Stimulated activated CD4-positive, alpha-beta T cell treated with anti-CD3 and anti-CD28 coated beads, Interleukin-12 subunit alpha, Interleukin-12 subunit beta, amount 100 ng/mL, for 24 hours (primary cell): ENCODE measurements around the gene HIVEP3.

Experiments
- DNase-seq, 2 experiments: peaks; one replicate each; pipeline ENCODE4 v3.0.0-alpha.2; 2020; ENCODE audit warnings: low read depth in 2 of 2

The HIVEP3 gene

DNA sequence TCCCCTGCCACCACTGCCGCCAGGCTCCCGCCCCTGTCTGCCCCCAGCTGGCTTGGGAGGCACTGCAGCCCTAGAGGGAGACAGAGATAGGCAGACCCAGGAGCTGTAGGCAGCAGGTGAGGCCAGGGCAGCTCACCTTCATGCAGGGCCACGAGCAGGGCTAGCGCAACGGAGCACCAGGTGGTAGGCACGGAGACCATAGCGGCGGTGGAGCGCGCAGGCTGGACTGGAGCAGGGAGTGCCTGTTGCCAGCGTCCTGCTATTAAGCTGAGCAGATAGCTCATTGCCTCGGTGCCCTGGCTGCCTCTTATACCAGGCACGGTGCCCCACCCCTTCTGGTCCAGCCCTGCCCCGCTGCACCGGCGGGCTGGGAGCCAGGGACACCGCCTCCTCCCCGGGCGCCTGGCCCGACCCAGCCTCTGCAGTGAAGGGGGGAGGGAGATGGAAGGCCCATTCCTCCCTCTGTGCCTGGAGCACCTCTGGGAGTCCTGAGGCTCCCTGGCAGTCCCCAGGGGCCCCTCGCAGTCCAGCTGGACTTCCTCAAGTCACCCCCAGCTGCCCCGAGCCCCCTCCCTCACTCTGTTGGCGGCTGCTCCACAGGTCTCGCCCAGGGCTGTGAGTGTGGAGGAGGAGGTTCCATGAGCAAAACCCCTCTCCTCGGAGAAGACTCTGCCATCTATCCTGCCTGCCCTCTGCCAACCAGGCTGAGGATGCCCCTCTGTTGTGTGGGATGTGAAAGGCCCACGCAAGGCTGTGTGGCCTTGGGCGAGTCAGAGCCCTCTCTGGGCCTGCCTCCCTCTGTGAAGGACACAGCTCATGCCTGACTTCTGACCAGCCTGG, 434.1 kb downstream of the HIVEP3 start, which contains the start of gene EDN2:
EDN2 (minus strand) TSS at position 282 of the 840 bp plus-strand sequence; CDS start at position 200, 82 bp downstream.
- DNase-seq: no peak

DNA sequence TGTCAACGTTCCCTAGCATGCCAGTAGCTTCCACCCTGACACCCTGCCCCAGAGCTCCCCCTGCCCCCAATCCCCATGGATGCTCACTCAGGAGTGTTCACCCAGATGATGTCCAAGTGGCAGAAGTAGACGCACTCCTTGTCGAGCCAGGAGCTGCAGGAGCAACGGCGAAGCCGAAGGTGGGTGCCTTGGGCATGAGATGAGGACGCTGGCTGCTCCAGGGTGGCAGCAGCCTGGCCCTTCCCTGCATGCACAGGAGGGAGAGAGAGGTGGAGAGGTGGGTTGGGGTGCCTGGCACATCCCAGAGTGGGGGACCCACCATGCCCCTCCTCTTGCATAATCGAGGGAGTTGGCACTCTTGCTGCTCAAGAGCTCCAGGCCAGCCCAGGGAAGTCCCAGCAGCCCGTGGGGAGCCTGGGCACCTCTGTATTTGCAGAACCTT, 434.7 kb downstream of the HIVEP3 start:
- no peak for DNase-seq

DNA sequence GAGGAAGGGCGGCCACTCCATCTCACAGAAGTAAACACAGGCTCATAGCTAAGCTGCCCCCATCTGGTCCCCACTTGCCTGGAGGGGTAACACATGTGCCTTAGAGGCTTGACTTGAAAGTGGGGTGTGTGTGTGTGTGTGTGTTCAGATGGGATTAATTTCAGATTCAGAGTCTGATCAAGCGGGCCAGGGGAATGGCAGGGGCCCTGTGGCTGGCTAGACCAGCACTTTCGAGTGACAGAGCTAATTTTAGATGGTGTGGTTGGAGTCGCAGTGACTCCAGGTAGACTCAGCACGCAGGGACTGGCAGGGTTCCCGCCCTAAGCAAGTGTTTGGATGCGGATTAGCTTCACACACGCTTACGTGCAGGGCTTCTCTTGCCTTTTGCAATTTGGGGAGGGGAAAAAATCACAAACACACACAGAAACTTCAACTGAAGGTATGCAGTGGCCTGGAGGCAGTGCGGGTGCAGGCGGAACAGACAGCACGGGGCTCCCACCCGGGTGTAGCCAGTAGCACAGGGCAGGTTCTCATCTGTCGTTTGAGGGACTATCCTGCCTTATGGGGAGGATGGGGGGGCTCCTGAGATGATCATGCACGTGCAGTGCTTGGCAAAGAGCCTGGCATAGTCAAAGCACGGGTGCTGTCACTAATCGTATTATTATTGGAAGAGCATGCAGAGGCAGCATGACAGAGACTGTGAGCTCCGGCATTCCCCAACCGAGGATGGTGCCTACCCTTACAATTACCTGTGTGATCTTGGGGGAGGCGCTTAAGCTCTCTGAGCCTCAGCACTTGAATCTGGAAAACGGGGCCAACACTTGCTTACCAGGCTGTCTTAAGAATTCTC, 435.5 kb downstream of the HIVEP3 start:
- DNase-seq: no peak

DNA sequence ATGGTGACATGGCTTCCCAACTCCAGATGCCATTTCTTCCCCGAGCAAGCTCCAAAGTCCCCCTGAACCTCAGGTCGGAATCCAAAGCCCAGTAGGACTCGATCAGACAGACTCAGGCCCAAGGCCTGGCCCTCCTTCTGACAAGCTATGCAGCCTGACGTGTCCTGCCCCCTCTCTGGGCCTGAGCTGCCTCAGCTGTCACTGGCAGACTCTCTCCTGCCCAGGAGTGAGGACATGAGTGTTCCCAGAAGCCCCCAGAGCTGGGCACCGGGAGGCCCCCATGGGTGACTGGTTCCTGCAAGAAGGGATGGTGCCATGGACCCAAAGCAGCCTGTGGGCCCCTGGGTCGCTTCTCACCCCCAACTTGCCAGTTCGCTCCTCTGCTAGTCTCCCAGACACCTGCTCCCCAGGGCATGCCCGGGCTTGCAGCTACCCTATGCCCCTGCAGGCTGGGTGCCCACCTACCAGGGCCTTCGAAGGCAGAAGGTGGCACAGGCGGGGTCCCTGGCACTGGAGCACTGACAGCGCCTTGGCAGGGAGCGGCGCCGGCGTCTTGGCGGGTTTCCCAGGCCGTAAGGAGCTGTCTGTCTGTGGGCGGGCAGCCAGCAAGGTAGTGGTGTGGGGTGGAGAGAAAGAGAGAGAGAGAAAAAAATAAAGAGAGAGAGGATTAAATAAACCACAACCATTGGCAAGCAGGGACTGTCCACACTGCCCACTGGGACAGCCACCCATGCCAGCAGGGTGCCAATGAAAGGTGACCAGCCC, 436.5 kb downstream of the HIVEP3 start:
- DNase-seq: no peak

DNA sequence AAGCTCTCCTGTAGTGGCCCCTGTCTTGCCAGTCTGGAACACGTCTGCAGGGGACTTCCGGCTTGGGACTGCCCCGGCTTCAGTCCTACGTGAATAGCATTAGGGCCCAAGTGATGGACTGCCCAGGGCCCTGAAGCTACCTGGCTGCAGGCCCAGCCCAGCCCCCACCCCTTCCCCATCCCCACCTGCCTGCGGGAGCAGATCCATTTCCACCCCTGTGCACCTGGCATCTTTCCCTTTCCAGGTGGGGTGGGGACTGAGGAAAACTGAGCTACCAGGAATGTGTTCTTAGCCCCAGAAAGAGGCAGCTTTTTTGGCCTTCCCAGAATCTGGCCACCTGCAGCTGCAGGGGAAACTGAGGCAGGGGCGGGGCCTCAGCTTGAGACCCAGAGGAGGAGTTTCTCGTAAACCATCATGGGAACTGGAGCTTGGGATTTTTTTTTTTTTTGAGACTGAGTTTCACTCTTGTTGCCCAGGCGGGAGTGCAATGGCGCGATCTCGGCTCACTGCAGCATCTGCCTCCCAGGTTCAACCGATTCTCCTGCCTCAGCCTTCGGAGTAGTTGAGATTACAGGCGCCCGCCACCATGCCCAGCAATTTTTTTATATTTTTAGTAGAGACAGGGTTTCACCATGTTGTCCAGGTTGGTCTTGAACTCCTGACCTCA, 437.5 kb downstream of the HIVEP3 start:
- DNase-seq: no peak

DNA sequence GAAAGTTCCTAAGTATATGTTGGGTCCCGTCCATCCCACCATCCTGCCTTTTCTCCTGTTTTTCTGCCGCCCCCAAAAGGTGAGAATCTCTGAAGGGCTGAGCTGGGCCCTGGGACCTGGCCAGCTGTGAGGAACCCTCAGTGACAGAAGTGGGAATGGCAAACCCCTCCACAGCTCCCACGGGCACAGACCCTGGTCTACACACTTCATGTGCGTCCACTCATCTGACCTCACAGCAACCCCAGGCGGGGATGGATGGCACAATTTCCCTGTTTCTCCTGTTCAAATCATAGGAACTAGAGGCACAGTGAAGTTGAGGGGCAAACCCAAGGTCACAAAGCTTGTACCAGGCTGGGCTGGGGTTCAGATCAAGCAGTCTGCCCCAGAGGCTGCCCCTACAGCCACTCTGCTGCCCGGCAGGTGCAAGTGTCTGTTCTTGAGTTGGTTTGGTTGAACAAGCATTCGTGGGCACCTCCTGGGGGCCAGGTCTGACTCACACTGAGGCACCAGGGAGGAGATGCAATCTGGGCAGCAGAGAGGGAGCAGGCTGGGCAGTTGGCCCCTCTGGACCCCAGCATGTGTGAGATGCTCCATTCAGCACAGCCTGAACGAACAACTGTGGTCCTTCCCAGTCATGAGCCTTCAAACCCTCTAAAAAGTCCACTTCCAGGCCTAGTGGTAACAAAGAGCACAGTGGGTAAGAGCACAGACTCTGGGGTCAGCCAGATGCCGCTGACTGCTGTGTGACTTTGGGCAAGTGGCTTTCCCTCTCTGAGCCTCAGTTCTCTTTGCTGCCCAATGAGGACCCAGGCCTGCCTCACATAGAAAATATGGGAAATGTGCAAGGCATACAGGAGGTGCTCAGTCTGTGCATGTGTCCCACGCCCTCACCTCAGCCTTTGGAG, 438.3 kb downstream of the HIVEP3 start:
- no peak for DNase-seq

DNA sequence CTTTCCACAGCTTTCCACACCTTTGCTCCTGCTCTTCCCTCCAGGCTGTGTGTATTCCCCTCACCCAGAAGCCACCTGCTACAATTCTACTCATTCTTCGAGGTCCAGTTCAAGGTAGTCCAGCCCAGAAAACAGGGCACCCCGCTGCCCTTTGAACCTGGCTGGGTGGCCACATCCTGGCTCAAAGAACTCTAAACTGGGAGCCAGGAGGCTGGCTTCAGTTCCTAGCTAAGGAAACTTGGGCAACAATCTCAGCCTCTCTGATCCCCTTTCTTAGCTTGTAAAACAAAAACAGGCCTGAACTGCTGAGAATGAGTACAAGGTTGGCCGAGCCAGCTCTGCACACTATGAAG, 438.9 kb downstream of the HIVEP3 start:
- no peak for DNase-seq

DNA sequence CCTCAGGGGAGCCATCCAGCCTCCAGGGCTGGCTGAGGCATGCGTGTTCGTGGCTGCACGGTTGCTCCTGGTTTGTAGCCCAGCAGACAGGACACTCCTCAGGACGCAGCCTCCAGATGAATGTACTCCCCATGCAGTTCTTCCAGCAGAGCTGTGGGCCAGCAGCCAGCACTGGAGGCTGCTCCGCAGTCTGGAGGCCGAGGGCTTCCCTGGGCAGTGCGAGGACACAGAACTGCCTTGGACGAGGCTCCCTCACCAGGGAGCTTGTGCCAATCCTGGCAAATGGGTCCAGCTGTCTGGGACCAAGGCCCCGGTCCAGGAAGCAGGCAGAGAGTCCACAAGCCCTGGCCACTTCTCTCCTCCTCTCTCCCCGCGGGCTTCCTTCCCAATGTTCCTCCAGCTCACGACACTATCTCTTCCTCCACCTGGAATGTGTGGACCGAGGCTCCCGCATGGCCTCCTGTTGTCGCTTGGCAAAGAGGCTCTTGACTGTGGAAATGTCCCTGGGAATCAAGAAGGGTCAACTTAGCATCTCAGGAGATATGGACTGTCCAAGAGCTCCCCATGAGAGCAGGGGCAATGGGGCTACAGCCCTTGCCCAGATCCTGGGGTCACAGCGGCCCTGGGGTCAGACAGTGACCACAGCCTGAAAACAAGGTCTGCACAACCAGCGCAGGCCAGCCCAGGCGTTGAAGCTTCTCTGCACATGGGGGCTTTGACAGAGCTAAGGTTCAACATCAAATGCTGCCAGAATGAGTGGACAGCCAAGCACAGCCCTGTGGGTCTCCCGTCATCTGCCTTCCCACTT, 439.5 kb downstream of the HIVEP3 start:
- no peak for DNase-seq

DNA sequence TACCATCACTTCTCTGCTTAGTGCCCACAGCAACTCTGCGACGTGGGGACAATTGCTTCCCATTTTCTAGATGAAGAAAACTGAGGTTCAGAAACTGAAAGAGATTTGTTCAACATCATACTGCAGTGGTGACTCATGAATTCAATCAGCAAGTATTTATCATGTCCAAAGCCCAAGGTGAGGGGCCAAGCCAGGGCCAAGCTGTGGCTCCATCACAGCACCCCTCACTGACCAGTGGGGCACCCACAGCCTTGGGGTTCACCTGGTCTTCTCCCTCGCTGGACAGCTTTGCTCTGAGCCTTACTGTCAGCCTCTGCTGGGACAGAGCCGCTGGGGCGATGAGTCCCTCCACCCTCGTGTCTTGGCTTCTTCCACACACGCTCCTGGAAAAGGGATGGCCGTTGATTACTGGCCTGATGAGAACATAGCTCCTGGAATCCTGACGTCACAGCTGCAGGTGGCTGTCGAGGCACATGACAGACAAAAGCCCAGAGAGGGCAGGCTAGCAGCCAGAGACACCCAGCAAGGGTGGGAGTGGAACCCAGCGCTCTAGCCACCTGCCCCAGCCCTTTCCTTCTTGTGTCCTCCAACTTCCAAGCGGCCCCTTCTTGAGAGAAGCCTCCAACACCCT, 440.5 kb downstream of the HIVEP3 start:
- DNase-seq: no peak

DNA sequence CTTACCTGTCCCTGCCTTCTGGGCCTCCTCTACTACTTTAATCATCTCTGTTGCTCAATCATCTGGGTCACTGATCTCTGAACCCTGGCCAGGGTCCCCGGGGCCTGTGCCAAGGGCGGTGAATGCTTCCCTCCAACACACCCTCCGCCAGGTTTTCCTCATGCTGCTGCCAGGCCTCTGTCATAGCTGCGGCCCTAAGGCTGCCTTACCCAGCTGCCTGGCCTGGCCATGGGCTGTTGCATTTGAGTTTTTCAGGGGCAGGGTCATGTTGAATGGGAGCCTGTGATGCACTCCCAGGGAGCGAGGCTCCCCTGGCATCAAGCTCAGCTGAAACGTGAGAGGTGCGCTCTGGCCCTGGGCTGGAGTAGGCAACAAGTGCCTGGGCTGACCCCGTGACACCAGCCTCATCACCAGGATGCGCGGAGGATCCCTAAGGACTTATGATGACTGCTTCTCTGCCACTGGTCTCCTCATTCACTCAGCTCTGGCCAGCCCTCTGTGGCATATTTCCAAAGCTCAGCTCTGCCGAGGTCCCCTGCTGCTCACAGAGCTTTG, 441.8 kb downstream of the HIVEP3 start:
- no peak for DNase-seq

DNA sequence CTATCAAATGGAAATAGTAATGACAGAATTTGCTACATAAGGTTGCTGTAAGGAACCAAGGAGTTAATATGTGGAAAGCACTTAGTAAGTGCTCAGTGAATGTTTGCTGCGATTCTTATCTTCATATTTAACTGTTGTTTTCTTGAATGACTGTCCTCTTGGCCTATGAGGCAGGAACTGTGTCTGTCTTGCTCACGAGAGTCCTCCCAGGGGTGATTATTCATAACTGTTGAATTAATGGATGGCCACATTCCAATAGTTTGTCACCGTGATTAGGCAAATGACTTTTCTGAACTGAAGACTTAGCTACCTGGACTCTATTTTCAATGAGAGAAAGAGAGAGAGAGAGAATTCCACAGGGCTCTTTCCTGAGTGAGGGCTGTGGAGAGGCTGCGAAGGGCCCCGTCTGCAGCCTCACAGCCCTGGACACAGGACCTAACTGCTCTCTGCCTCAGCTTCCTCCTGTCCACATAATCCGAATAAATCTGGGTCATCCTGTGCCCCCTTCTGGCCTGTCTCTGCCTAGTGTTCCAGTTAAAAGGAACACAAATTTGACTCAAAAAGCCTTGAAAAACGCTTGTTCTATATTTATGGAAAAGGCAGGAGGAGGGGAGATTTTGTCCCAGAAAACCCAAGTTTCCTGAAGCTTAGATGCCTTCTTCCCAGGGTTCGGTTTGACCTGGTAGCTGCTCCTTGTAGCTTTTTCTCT, 442.7 kb downstream of the HIVEP3 start:
- DNase-seq: no peak

DNA sequence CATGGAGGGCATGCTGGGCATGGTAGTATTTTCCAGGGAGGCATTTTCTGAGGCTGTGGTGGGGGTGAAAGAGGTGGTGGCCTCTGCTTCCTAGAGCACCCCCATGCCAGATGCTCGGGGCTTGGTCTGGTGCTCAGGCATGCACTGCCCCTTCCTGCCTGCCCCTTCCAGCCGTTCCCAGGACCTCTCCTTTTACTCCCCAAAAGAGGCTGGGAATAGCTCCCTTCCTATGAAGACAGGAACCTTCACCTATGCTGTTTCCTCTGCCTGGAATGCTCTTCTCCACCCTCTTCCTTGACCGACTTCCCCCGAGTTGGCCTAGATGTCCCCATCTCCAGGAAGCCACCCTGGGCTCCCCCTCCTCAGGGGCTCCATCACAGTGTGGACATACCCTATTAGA, 443.4 kb downstream of the HIVEP3 start:
- DNase-seq: no peak

DNA sequence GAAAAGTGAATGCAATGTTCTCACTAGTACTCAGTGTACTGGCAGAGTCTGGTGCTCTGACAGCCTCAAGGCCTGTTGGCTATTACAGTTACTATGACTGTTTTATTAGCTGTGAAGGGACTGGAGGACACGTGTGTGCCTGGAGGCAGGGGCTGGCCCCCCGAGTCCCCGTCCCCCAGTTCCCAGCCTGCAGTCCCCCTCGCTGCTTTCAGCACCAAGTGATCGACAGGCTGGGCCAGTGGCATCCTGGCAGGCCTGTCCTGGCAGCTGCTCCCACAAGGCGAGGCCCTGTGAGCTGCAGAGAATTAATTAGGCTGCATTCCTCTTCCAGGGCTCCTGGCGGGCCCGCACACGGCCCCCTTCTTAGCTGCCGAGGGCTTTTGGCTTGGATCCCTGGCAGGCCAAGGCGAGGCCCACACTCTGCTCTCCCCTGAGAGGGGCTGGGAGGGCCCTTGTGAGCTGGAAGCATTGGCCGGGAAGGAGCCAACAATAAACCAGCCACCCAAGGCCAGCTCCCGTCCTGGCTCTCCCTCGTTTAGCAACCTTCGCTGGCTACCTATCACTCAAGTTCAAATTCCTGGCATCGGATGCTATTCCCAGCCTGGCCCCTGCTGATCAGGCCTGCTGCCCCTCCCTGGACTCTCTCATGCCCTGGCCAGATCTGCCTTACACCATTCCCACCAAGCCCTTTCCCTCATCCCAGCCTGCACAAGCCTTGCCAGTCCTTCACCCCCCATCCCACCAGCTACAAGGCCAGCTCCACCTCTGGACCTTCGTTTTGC, 444.0 kb downstream of the HIVEP3 start:
- DNase-seq: no peak

DNA sequence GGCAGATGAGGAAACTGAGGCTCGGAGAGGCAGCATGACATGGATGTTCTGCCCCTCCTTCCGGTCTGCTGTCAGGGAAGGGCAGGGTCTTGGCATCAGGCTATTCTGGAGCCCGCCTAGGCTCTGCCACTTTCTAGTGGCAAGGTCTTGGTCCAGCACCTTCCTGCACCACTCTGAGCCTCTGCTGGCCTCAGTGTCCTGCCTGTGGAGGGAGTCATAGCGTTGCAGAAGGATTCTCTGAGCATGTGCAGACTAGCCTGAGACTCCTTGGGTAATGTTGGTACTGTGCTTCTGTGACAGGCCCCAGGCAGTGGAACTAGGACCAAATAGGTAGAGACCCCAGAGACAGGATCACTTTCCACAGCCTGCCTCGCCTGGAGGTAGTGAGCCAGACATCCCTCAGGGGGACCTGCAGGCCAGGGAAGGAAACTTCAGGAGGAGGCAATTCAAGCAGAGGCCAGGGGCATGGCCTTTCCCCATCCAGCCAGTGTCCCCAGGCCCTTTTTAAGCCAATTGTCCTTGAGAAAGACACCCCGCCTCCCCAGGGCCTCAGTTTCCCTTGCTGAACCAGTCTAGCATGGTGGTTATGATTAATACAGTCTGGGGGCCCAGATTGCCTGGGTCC, 444.9 kb downstream of the HIVEP3 start:
- DNase-seq: no peak

DNA sequence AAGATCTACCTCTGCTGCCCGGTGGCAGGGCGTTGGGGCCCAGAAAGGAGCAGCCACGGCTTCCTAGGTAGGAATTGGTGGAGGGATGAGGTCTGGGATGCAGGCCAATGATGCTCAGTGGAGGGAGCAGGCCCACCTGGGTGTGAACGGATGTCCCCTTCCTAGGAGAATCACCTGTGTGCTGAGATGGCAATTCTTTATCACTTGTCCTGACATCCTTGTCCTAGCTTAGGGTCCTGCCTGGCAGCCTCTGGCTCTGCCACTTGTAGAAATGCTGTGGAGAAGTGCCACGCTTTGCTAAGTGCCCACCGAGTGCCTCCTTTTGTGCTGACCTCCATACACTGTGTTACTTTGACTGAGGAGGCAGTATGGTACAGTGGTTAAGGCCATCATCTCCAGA, 447.1 kb downstream of the HIVEP3 start:
- DNase-seq: no peak

DNA sequence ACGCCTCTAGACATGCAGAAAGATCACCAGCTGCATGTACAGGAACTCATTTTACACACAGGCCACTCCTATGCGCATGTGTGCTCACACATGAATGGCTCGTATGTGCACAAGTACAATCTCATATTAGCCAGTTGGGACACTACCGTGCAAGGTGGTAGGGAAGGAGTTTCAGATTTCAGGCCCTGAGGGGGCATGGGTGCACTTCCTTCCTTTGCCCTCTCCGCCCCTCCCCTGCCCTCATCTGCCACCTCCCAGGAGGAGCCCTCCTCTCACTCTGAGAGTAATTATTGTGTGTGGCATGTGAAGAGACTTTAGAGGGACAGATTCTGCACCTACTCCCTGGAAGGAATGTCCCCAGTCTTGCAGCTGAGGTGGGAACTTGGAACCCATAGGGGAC, 449.0 kb downstream of the HIVEP3 start:
- no peak for DNase-seq
